HG03565 (cell line): ENCODE data around the gene IFI27.
"Not testable (repeated sequence)": the region's sequence is repeated elsewhere in the genome, so short reads cannot be mapped to it uniquely, and the experiment has no call there.

Experiments
- ATAC-seq: cut with Tn5 transposase; IDR thresholded peaks from one replicate; pipeline ENCODE4 v1.9.1; 2021; ENCODE audit warnings: mild to moderate bottlenecking, moderate library complexity; ENCODE audit not compliant: unreplicated experiment

IFI27 gene

GRCh38 chr14:94152676-94153075 lies 42.1 kb downstream of the IFI27 start:
- no peak for ATAC-seq

GRCh38 chr14:94153750-94154342 lies 43.3 kb downstream of the IFI27 start:
- no peak for ATAC-seq

- ATAC-seq: not testable (repeated sequence)
Observed at GRCh38 chr14:94156143-94156542, 45.6 kb downstream of the IFI27 start.

GRCh38 chr14:94157197-94157596 lies 46.7 kb downstream of the IFI27 start:
- ATAC-seq: no peak

GRCh38 chr14:94158239-94158883 lies 47.8 kb downstream of the IFI27 start:
- no peak for ATAC-seq

DNA sequence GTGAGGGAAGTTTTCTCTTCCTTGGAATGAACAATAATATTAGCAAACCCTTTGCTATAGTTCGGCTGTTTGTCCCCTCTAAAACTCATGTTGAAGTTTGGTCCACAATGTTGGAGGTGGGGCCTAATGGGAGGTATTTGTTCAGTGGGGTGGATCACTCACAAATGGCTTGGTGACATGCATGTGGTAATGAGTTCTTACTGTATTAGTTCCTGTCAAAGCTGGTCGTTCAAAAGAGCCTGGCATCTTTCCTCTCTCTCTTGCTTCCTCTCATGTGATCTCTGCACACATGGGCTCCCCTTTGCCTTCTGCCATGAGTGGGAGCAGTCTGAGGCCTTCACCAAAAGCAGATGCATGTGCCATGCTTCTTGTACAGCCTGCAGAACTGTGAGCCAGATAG lies 50.5 kb downstream of the IFI27 start:
- ATAC-seq: no peak

DNA sequence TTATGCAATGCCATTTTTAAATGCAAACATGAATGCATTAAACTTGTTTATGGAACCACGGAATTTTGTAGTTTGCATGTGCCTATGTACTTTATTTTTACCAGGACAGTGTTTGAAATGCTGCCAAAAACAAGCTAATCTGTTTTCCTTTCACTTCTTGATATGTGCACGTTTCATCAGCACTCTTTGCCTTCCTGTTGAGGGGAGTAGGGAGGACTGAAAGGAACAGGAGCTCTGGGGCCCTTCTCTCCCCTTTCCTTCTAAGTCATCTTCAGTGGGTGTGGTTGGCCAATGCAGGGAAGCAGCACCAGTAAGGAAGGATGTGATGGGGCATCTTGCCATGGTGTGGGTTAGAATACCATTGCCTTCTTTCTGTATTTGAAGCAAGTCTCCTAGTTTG lies 51.4 kb downstream of the IFI27 start:
- no peak for ATAC-seq

GRCh38 chr14:94162466-94162865 lies 51.9 kb downstream of the IFI27 start:
- ATAC-seq: no peak

DNA sequence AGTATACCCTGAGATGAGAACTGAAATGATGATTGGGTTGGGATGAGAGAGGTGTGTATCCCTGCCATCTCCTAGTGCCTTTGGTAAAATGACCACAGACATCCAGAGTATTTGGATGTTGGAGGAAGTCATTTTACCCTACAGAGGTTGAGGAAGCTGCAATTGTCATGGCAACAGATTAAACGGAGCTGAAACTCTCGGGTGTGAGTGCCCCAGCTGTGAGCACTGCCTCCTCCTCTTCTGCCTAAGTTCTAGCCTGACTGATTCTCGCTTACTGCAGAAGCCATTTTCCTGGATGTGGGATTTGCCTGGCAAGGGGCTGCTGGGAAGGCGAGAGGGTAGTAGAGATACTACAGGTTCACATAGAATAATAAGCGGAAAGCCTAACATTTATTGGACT lies 53.3 kb downstream of the IFI27 start:
- ATAC-seq: no peak

DNA sequence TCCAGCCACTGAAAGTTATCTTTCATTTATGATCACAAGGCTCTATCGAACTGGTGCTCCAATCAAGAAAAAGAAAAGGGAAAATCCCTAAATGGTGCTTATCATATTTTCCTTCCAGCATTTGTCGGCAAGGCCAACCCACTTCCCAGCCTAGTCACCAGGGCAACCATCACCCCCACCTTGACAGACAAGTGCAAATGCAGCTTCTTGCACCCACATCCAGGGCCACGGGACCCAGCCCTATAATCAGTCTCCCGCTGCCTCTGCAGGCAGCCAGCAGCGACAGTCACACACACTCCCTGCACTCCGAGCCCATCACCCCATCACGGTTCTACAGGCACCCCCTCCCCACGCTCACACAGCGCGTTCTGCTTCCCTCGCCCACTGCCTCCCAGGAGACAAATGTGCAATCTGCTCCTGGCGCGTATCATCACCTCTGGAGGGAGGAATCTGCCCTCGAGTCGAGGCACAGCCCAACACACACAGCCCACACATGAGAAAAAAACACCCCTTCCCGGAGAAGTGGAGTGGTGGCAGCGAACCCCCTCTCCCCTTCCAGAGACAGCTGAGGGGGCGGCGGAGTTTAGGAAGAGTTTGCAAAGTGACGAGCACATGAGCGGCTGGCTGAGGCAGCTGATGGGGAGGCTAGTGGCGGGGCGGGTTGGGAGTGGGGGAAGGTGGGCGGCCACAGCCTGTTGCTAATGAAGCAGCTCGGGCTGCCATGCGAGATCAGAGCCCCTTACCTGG lies 54.3 kb downstream of the IFI27 start:
- ATAC-seq: no peak

GRCh38 chr14:94165744-94166143 lies 55.2 kb downstream of the IFI27 start:
- ATAC-seq: no peak
